ENCODE results near the gene HOXC6.

DNA sequence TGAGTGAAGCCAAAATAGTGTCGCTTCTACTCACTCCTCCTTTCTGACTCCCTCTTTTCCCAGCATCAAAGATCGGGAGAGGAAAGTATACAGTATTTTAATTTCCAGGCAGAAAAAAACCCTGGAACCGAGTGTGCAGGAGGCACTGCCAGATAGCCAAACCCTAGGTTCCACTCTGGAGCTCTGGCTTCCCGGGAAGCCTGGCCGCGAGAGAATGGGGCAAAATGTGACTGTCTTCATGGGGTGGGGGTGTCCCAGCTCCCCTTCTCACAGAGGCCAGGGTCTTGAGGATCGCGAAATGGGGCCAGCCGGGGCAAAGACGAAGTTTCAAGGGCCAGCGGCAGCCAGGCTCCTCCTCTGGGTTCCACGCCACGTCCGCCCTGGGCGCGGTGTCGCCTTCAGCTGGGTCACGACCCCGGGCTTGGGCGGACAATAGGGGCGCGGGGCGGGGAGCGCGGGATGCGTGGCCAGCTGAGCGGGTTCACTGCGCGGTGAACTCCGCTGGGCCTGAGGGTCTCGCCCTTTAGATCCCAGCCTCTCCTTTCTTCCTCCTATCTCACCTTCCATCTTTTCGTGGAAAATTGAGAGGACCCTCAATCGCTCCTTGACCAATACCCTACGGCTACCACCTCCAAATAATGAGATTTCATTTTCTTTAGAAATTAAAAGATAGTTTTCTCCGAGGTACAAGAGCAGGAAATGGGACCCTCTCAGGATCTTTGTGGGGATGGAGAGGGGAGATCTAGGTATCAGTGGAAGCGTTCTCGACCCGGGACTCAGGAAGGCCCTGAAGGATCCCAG is 32.1 kb downstream of the HOXC6 start:
- TF ChIP-seq, protein P1, sequence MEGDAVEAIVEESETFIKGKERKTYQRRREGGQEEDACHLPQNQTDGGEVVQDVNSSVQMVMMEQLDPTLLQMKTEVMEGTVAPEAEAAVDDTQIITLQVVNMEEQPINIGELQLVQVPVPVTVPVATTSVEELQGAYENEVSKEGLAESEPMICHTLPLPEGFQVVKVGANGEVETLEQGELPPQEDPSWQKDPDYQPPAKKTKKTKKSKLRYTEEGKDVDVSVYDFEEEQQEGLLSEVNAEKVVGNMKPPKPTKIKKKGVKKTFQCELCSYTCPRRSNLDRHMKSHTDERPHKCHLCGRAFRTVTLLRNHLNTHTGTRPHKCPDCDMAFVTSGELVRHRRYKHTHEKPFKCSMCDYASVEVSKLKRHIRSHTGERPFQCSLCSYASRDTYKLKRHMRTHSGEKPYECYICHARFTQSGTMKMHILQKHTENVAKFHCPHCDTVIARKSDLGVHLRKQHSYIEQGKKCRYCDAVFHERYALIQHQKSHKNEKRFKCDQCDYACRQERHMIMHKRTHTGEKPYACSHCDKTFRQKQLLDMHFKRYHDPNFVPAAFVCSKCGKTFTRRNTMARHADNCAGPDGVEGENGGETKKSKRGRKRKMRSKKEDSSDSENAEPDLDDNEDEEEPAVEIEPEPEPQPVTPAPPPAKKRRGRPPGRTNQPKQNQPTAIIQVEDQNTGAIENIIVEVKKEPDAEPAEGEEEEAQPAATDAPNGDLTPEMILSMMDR (conservative IDR thresholded peaks at IDR 0.05; ENCODE audit: low read depth, low read length) = no peak
- no peak for TF ChIP-seq EZH2 (IDR thresholded peaks at IDR 0.05; ENCODE audit: low read length, unreplicated experiment)
- no peak for TF ChIP-seq EZH2phosphoT487 (IDR thresholded peaks at IDR 0.05; ENCODE audit: borderline replicate concordance, low read length)

All from PC-3 (cell line).